DOHH2 (cell line): Measurements from ENCODE around the gene LENG9.
"Not testable (repeated sequence)": the region's sequence is repeated elsewhere in the genome, so short reads cannot be mapped to it uniquely, and the experiment has no call there.

ENCODE experiments used
- H3F3A ChIP-seq: fragments of 200-600 bp; sonication (generic), shearing (Covaris generic); 2 replicates; pipeline ENCODE4 v1.6.0; 2016; ENCODE audit warnings: antibody characterized with exemption, mild to moderate bottlenecking; ENCODE audit not compliant: control insufficient read depth, insufficient read depth
- H3K27ac ChIP-seq: fragments of 200-600 bp; sonication (generic); 2 replicates; pipeline ENCODE4 v1.5.1; 2014; ENCODE audit warnings: low read depth, mild to moderate bottlenecking, low read length, moderate library complexity
- H3K27me3 ChIP-seq: fragments of 200-600 bp; sonication (generic); 2 replicates; pipeline ENCODE4 v1.6.1; 2014; ENCODE audit warnings: mild to moderate bottlenecking, low read length, mixed read lengths; ENCODE audit not compliant: control insufficient read depth
- H3K36me3 ChIP-seq: fragments of 200-600 bp; sonication (generic); 2 replicates; pipeline ENCODE4 v1.6.1; 2014; ENCODE audit warnings: mild to moderate bottlenecking, low read length, moderate library complexity, mixed read lengths; ENCODE audit not compliant: control insufficient read depth
- H3K4me1 ChIP-seq: fragments of 200-600 bp; sonication (generic); 2 replicates; pipeline ENCODE4 v1.6.1; 2014; ENCODE audit warnings: mild to moderate bottlenecking, low read length, mixed read lengths; ENCODE audit not compliant: control insufficient read depth
- H3K4me2 ChIP-seq: fragments of 200-600 bp; sonication (generic); 2 replicates; pipeline ENCODE4 v1.6.0; 2014; ENCODE audit warnings: mild to moderate bottlenecking, low read length, moderate library complexity
- H3K4me3 ChIP-seq: fragments of 200-600 bp; sonication (generic); 2 replicates; pipeline ENCODE4 v1.5.1; 2014; ENCODE audit warnings: mild to moderate bottlenecking, low read length, mixed read lengths
- H3K79me2 ChIP-seq: fragments of 200-600 bp; sonication (generic); 2 replicates; pipeline ENCODE4 v1.6.1; 2014; ENCODE audit warnings: mild to moderate bottlenecking, low read length, mixed read lengths; ENCODE audit not compliant: control insufficient read depth
- H3K9me2 ChIP-seq: fragments of 200-600 bp; sonication (generic); replicated peaks from 2 replicates; pipeline ENCODE4 v1.6.1; 2014; ENCODE audit warnings: mild to moderate bottlenecking, low read length, mixed read lengths; ENCODE audit not compliant: control insufficient read depth
- H3K9me3 ChIP-seq: fragments of 200-600 bp; sonication (generic); 2 replicates; pipeline ENCODE4 v1.6.1; 2014; ENCODE audit warnings: antibody characterized with exemption, low read length, mixed read lengths; ENCODE audit not compliant: control insufficient read depth, insufficient read depth
- H4K20me1 ChIP-seq: fragments of 200-600 bp; sonication (generic); 2 replicates; pipeline ENCODE4 v1.6.0; 2014; ENCODE audit warnings: low read depth, mild to moderate bottlenecking, antibody characterized with exemption, low read length, moderate library complexity; ENCODE audit not compliant: control insufficient read depth, insufficient read depth
- EZH2phosphoT487 ChIP-seq: fragments of 200-600 bp; sonication (generic); IDR thresholded peaks from 2 replicates; pipeline ENCODE4 v1.6.1; 2017; ENCODE audit warnings: borderline replicate concordance, mild to moderate bottlenecking, antibody characterized with exemption, low read length, moderate library complexity, mixed read lengths
- TF ChIP-seq, protein P1 (sequence below): fragments of 200-600 bp; sonication (generic); IDR thresholded peaks from one replicate; pipeline ENCODE4 v1.5.1; 2014; ENCODE audit warnings: antibody characterized with exemption, mild to moderate bottlenecking, low read depth, low read length; ENCODE audit not compliant: poor library complexity, severe bottlenecking

LENG9 gene

GRCh38 chr19:54448774-54449700 is 14.5 kb downstream of the LENG9 start, which contains the start of gene LENG8:
Gene LENG8, plus strand, starts transcription at chr19:54449199. Its CDS starts 2,146 bp downstream, at chr19:54451345.
- Histone ChIP-seq H3K36me3 (peaks cover 65% of the 10 kb centered on the region), H3K4me2 (peak within 1 kb of the TSS; percentile 81), H3F3A (no peaks in the 10 kb centered on the region), H3K79me2 (peaks cover 79% of the 10 kb centered on the region), H3K4me1 (peaks cover 24% of the 10 kb centered on the region), H3K9me2 (no peaks in the 10 kb centered on the region), H3K27ac (peak within 1 kb of the TSS; percentile 70), H3K27me3 (no peaks in the 10 kb centered on the region), H3K4me3 (peak within 1 kb of the TSS; percentile 95), H3K9me3 (no peaks in the 10 kb centered on the region), H4K20me1 (peaks cover 40% of the 10 kb centered on the region)
- TF ChIP-seq, protein P1, sequence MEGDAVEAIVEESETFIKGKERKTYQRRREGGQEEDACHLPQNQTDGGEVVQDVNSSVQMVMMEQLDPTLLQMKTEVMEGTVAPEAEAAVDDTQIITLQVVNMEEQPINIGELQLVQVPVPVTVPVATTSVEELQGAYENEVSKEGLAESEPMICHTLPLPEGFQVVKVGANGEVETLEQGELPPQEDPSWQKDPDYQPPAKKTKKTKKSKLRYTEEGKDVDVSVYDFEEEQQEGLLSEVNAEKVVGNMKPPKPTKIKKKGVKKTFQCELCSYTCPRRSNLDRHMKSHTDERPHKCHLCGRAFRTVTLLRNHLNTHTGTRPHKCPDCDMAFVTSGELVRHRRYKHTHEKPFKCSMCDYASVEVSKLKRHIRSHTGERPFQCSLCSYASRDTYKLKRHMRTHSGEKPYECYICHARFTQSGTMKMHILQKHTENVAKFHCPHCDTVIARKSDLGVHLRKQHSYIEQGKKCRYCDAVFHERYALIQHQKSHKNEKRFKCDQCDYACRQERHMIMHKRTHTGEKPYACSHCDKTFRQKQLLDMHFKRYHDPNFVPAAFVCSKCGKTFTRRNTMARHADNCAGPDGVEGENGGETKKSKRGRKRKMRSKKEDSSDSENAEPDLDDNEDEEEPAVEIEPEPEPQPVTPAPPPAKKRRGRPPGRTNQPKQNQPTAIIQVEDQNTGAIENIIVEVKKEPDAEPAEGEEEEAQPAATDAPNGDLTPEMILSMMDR: no peak
- no peak for TF ChIP-seq EZH2phosphoT487

DNA sequence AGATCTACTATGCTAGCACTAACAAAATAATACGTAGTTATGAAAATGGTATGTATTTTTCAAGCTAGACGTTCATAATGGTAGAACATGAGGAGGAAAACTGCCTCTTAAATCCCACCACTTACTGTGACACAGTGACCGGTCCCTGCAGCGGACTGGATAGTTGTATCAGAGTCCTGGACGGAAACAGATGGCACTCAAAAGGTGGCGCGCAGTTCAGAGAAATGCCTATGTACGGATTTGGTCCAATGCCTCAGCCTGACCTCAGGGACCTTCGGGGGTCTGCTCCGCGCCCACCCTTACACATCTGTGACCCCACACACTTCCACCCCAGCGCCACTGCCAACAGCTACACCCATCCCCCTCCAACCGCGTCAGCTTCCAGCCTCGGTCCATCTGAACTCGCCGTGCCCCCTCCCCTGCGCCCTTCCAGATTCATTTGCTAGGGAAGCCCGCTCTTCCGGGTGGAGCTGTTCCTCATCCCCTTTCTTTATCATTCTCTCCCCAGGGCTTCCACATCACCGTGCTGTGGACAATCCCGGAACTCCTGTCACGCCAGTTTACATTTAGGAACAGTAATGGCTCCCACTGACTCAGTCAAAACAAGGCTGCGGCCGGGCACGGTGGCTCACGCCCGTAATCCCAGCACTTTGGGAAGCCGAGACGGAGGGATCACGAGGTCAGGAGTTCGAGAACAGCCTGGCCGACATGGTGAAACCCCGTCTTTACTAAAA is 15.4 kb downstream of the LENG9 start:
- TF ChIP-seq, protein P1: no peak
- no peak for TF ChIP-seq EZH2phosphoT487
- peak overlapping the region; percentile 70 for H3K27ac ChIP-seq
- peaks cover 71% of the 10 kb centered on the region for H3K79me2 ChIP-seq
- H3K27me3 ChIP-seq: no peaks in the 10 kb centered on the region
- peaks cover 24% of the 10 kb centered on the region for H3K4me1 ChIP-seq
- no peaks in the 10 kb centered on the region for H3K9me2 ChIP-seq
- no peaks in the 10 kb centered on the region for H3F3A ChIP-seq
- peaks cover 33% of the 10 kb centered on the region for H4K20me1 ChIP-seq
- peak overlapping the region; percentile 95 for H3K4me3 ChIP-seq
- H3K36me3 ChIP-seq: peaks cover 60% of the 10 kb centered on the region
- H3K4me2 ChIP-seq: peak overlapping the region; percentile 81
- no peaks in the 10 kb centered on the region for H3K9me3 ChIP-seq

DNA sequence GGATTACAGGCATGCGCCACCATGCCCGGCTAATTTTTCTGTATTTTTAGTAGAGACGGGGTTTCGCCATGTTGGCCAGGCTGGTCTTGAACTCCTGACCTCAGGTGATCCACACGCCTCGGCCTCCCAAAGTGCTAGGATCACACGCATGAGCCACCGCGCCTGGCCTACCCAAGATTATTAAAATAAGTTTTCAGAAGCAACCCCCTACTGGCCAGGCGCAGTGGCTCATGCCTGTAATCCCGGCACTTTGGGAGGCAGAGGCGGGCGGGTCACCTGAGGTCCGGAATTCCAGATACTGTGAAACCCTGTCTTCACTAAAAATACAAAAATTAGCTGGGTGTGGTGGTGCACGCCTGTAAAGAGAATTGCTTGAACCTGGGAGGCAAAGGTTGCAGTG is 17.2 kb downstream of the LENG9 start:
- H3F3A ChIP-seq, H3K9me2 ChIP-seq, H3K9me3 ChIP-seq, H3K4me3 ChIP-seq, H3K27ac ChIP-seq, H3K4me2 ChIP-seq, H3K27me3 ChIP-seq: not testable (repeated sequence)
- H3K79me2 ChIP-seq: peaks cover 53% of the 10 kb centered on the region
- H3K36me3 ChIP-seq: peaks cover 43% of the 10 kb centered on the region
- H3K4me1 ChIP-seq: peaks cover 24% of the 10 kb centered on the region
- H4K20me1 ChIP-seq: peaks cover 18% of the 10 kb centered on the region
